Right lobe of liver (tissue), 6 donors: ENCODE results near the gene NEU2. TPM values are rescaled to one million over a fixed set of nuclear protein-coding genes. Genes with fewer than 3 reads are reported as not detected.

Source experiments
- ATAC-seq, 4 donors: fragments of 200-7000 bp; cut with Tn5 transposase; one replicate each; pipeline ENCODE4 v1.9.1; 2020; ENCODE audit warnings: mild to moderate bottlenecking in 4 of 4, moderate library complexity in 4 of 4
- DNase-seq, 3 donors: peaks; one replicate each; pipeline ENCODE4 v3.0.0-alpha.2; 2020
- H3K27ac ChIP-seq, 3 donors: fragments of 200-600 bp; one replicate each; pipeline ENCODE4 v1.8.0; 2022
- H3K27me3 ChIP-seq, 2 donors: fragments of 200-600 bp; one replicate each; pipeline ENCODE4 v1.8.0; 2022
- H3K36me3 ChIP-seq, 4 donors: fragments of 200-600 bp; sonication (generic) in 1 of 4; one replicate each; pipeline versions ENCODE4 v1.5.1 to v1.8.0; 2017 to 2022; ENCODE audit warnings: control low read depth in 1 of 4
- H3K4me1 ChIP-seq, 4 donors: fragments of 200-600 bp; sonication (generic) in 1 of 4; one replicate each; pipeline versions ENCODE4 v1.5.1 to v1.8.0; 2017 to 2022; ENCODE audit warnings: control low read depth in 1 of 4
- H3K4me3 ChIP-seq, 3 donors: fragments of 200-600 bp; one replicate each; pipeline ENCODE4 v1.8.0; 2022
- H3K9me3 ChIP-seq, 4 donors: fragments of 200-600 bp; sonication (generic) in 1 of 4; one replicate each; pipeline versions ENCODE4 v1.5.1 to v1.8.0; 2017 to 2022; ENCODE audit warnings: control low read depth in 1 of 4
- POLR2A ChIP-seq: fragments of 450-650 bp; IDR thresholded peaks from one replicate; pipeline ENCODE4 v1.6.1; 2017; ENCODE audit warnings: antibody characterized with exemption, mild to moderate bottlenecking
- WGBS: methylation state at CpG from one replicate; pipeline ENCODE4 v1.1.6; 2018; ENCODE audit warnings: low coverage, low lambda C conversion rate; ENCODE audit not compliant: insufficient coverage; ENCODE audit errors: missing lambda C conversion rate; 5-methylcytosine and 5-hydroxymethylcytosine counted together
- intact Hi-C, 2 donors: fragments of 100-400 bp; cut with DNase I; formaldehyde crosslinking; loops; one replicate each; pipeline versions ENCODE4 v1.11.2 to v1.14.1; 2022
- long read RNA-seq: library from polyadenylated mRNA; unstranded; transcript quantifications from one replicate; pipeline ENCODE4 v2.0.0, GENCODE V29; 2019
- total RNA-seq, 6 experiments: library from RNA; depleted of rRNA in 2 of 6; stranded (reverse); fragments of >200 nt in 2 of 6; fragmentation: NEBNext Ultra II Directional in 3 of 6; extraction: Animal tissue kit (Norgen Biotek cat#: 25700) in 3 of 6; gene quantifications; one replicate each; pipeline versions ENCODE4 v1.1.0 to v1.2.4, GENCODE V29; 2016 to 2023
- TF ChIP-seq, protein P1 (sequence below), 4 donors: fragments of 200-600 bp in 3 of 4; fragments of 450-650 bp in 1 of 4; IDR thresholded peaks; one replicate each; pipeline versions ENCODE4 v1.5.1 to v1.8.0; 2016 to 2022; ENCODE audit warnings: antibody characterized with exemption in 4 of 4, mild to moderate bottlenecking in 2 of 4
- donor health status: DM: no; HTN: yes; CAD: no.
- donor health status: DM: no; HTN: no; CAD: no.
- donor health status: DM: no; HTN: no; CAD: no.
- donor health status: DM: no; HTN: yes; CAD: no.
- donor health status: DM: no; HTN: yes; CAD: no.

Gene NEU2
- not detected for total RNA-seq
- long read RNA-seq: 0 reads

DNA sequence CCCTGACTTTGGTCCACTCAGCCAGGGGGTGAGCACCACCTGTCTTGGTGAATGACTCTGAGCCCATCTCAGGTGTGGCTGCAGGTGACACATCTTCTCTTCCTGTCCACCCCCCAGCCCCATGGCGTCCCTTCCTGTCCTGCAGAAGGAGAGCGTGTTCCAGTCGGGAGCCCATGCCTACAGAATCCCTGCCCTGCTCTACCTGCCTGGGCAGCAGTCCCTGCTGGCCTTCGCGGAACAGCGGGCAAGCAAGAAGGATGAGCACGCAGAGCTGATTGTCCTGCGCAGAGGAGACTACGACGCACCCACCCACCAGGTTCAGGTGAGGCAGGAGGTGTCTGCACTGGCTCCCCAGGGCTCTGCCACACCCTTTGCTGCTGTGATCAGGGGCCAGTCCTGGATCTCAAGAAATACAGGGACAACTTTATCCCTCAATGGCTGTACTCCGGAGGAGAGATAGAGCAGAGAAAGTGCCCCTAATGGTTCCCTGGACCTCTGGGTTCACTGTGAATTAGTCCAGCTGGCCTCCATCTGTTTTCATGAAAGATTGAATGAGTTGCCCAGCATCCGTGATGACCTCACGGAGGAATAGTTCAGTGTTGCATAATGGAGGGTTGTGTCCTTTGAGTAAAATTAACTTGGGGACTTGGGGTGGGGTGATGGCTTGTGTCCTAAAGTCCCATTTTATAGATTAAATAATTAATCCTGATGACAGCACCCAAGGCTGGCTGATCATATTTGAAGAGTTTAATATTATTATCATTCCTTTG lies at the start of gene NEU2:
Gene NEU2, plus strand, starts transcription at position 122 of the 770 bp plus-strand sequence. Its CDS starts 0 bp downstream, at position 122.
- Histone ChIP-seq H3K36me3 (no peaks in the 10 kb centered on the region), H3K27ac (no peak within 1 kb of the TSS), H3K9me3 (no peaks in the 10 kb centered on the region), H3K27me3 (no peaks in the 10 kb centered on the region), H3K4me3 (no peak within 1 kb of the TSS), H3K4me1 (no peaks in the 10 kb centered on the region)
- DNase-seq (no peak), ATAC-seq (no peak)
- 70% methylated on average over 4 of the region's 13 CpGs for WGBS
- TF ChIP-seq, protein P1, sequence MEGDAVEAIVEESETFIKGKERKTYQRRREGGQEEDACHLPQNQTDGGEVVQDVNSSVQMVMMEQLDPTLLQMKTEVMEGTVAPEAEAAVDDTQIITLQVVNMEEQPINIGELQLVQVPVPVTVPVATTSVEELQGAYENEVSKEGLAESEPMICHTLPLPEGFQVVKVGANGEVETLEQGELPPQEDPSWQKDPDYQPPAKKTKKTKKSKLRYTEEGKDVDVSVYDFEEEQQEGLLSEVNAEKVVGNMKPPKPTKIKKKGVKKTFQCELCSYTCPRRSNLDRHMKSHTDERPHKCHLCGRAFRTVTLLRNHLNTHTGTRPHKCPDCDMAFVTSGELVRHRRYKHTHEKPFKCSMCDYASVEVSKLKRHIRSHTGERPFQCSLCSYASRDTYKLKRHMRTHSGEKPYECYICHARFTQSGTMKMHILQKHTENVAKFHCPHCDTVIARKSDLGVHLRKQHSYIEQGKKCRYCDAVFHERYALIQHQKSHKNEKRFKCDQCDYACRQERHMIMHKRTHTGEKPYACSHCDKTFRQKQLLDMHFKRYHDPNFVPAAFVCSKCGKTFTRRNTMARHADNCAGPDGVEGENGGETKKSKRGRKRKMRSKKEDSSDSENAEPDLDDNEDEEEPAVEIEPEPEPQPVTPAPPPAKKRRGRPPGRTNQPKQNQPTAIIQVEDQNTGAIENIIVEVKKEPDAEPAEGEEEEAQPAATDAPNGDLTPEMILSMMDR (IDR thresholded peaks at IDR 0.05): no peak
- no peak for TF ChIP-seq POLR2A
- intact Hi-C loops: no loop called here

- Histone ChIP-seq H3K4me1 (no peaks in the 10 kb centered on the region), H3K27ac (no peak overlapping the region), H3K4me3 (no peak overlapping the region), H3K27me3 (no peaks in the 10 kb centered on the region), H3K9me3 (no peaks in the 10 kb centered on the region), H3K36me3 (no peaks in the 10 kb centered on the region)
- DNase-seq (peak in 1 of 3 donors; percentile 37), ATAC-seq (no peak)
- 57% methylated on average over 12 of the region's 15 CpGs for WGBS
- intact Hi-C loops: no loop called here
- no peak for TF ChIP-seq POLR2A
- TF ChIP-seq, protein P1 (IDR thresholded peaks at IDR 0.05): no peak
These were observed 49.4 kb upstream of the NEU2 start for GRCh38 chr2:232982926-232983668.

- no peak for ATAC-seq
- intact Hi-C loops: no loop called here
- H3K4me1 ChIP-seq: peaks cover 0 to 6% (median 0%) of the 10 kb centered on the region in 4 donors
- no peak overlapping the region for H3K4me3 ChIP-seq
- no peak for DNase-seq
- no peak overlapping the region for H3K27ac ChIP-seq
- WGBS: 66% methylated on average over 7 of the region's 11 CpGs
- no peaks in the 10 kb centered on the region for H3K9me3 ChIP-seq
- TF ChIP-seq POLR2A: no peak
- TF ChIP-seq, protein P1 (IDR thresholded peaks at IDR 0.05): no peak
- no peaks in the 10 kb centered on the region for H3K36me3 ChIP-seq
- H3K27me3 ChIP-seq: no peaks in the 10 kb centered on the region
These were observed 48.8 kb upstream of the NEU2 start for GRCh38 chr2:232983669-232984140.

DNA sequence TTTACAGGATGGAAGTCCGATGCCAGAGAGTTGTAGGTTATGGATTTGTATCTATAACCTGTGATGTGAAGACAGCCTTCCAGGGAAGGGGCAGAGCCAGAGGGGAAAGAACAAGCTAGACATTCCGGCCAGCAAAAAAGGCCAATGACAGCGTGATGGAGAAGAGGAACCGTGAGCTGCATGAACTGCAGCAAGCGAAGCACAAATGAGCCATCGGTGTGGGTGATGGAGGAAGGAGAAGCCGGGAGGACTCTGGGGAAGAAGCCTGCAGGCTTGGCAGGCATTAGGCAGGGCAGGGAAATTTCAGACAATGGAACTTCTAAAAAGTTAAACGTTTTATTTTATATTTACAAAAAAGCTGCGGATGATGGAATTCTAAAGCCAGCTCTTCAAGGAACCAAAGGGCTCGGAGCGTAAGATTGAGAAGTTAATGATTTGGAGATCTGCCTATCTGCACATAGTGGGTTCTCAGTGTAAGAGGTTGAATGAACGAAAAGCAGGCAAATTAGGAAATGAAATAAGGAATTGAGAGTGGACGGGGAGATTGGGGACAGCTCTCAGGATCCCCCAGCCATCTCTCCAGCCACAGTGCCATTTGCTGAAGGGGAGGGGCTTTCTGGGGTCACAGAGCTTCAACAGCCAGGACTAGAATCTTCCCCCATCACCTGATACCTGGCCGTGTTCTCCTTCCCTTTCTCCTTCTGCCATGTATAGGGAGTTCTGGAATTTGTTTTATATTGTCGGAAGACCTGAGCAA lies 47.8 kb upstream of the NEU2 start:
- Histone ChIP-seq H3K27ac (no peak overlapping the region), H3K27me3 (no peaks in the 10 kb centered on the region), H3K4me3 (no peak overlapping the region), H3K4me1 (peaks cover 0 to 7% (median 0%) of the 10 kb centered on the region in 4 donors), H3K36me3 (no peaks in the 10 kb centered on the region), H3K9me3 (no peaks in the 10 kb centered on the region)
- intact Hi-C loops: no loop called here
- no peak for TF ChIP-seq POLR2A
- TF ChIP-seq, protein P1 (IDR thresholded peaks at IDR 0.05): no peak
- DNase-seq (peak in 1 of 3 donors; percentile 34), ATAC-seq (no peak)
- WGBS: 82% methylated on average over 13 of the region's 15 CpGs
